Mesothelial cell of epicardium (in vitro differentiated cells): Measurements from ENCODE around the gene SLC36A1. TPM values are rescaled to one million over a fixed set of nuclear protein-coding genes. Genes with fewer than 3 reads are reported as not detected.

Experiments
- DNase-seq, 2 experiments: peaks; one replicate each; pipeline ENCODE4 v3.0.0; 2021; ENCODE audit warnings: low spot score in 2 of 2; ENCODE audit not compliant: unreplicated experiment in 2 of 2
- H3K27ac Mint-ChIP-seq: 2 replicates; pipeline ENCODE4 v1.8.0; 2021; ENCODE audit warnings: mixed read lengths
- H3K27me3 Mint-ChIP-seq: 2 replicates; pipeline ENCODE4 v1.8.0; 2021; ENCODE audit warnings: low read depth, mixed read lengths
- H3K36me3 Mint-ChIP-seq: 2 replicates; pipeline ENCODE4 v1.8.0; 2021; ENCODE audit warnings: mixed read lengths
- H3K4me1 Mint-ChIP-seq: 2 replicates; pipeline ENCODE4 v1.8.0; 2021; ENCODE audit warnings: mixed read lengths
- H3K4me3 Mint-ChIP-seq: 2 replicates; pipeline ENCODE4 v1.8.0; 2021; ENCODE audit warnings: mild to moderate bottlenecking, moderate library complexity, mixed read lengths
- H3K9me3 Mint-ChIP-seq: 2 replicates; pipeline ENCODE4 v1.8.0; 2021; ENCODE audit warnings: mixed read lengths
- total RNA-seq: library from RNA; stranded (reverse); gene quantifications from 3 replicates; pipeline ENCODE4 v1.2.1, GENCODE V29; 2021
- TF ChIP-seq, protein P1 (sequence below): fragments of 200-600 bp; sonication (generic); IDR thresholded peaks from one replicate; pipeline ENCODE4 v1.5.0; 2021; ENCODE audit warnings: antibody characterized with exemption; ENCODE audit not compliant: unreplicated experiment

The SLC36A1 gene
- total RNA-seq, 1 donor from 2014 or later: 14.7 TPM

DNA sequence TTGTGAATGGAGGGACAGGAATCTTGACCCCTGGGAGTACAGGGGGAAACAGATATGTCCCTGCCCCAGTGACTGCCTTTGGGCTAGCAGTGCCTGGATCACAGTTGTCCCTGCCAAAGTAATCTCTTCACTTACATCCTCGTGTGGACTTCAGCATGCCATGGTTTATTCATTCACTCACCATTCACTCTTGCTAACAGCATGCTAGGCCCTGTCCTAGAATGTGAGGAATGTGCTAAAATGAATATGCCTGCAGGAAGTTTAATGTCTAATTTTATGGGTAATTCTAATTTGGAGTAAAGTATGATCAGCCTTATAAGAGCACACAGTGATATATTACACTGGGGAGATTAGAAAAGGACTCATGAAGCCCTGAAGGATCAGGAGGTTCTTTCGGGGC, 80.8 kb downstream of the SLC36A1 start:
- no peaks in the 10 kb centered on the region for H3K27me3 Mint-ChIP-seq
- H3K27ac Mint-ChIP-seq: no peak overlapping the region
- no peaks in the 10 kb centered on the region for H3K36me3 Mint-ChIP-seq
- no peaks in the 10 kb centered on the region for H3K9me3 Mint-ChIP-seq
- no peak for DNase-seq
- TF ChIP-seq, protein P1, sequence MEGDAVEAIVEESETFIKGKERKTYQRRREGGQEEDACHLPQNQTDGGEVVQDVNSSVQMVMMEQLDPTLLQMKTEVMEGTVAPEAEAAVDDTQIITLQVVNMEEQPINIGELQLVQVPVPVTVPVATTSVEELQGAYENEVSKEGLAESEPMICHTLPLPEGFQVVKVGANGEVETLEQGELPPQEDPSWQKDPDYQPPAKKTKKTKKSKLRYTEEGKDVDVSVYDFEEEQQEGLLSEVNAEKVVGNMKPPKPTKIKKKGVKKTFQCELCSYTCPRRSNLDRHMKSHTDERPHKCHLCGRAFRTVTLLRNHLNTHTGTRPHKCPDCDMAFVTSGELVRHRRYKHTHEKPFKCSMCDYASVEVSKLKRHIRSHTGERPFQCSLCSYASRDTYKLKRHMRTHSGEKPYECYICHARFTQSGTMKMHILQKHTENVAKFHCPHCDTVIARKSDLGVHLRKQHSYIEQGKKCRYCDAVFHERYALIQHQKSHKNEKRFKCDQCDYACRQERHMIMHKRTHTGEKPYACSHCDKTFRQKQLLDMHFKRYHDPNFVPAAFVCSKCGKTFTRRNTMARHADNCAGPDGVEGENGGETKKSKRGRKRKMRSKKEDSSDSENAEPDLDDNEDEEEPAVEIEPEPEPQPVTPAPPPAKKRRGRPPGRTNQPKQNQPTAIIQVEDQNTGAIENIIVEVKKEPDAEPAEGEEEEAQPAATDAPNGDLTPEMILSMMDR: no peak
- no peak overlapping the region for H3K4me3 Mint-ChIP-seq
- H3K4me1 Mint-ChIP-seq: peaks cover 2% of the 10 kb centered on the region

DNA sequence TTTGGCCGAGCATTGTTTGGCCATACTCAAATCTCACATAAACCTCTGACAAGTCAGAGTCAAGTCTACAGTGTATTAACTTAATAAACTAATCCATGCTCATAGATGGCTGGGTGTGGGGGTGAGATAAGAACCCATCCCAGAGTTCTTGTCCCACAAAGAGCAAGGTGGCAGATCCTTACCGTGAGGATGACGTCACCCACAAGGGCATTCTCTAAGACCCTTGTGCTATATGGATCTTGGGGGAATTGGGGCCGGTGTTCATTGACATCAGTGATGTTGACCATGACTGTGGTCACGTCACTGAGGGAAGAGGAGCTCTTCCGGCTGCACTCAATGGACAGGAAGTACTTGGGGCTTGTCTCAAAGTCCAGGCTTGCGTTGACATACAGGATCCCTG, 81.6 kb downstream of the SLC36A1 start:
- Mint-ChIP-seq H3K4me3 (no peak overlapping the region), H3K27ac (no peak overlapping the region), H3K4me1 (peaks cover 2% of the 10 kb centered on the region), H3K36me3 (no peaks in the 10 kb centered on the region), H3K27me3 (no peaks in the 10 kb centered on the region), H3K9me3 (no peaks in the 10 kb centered on the region)
- TF ChIP-seq, protein P1: no peak
- DNase-seq: no peak

DNA sequence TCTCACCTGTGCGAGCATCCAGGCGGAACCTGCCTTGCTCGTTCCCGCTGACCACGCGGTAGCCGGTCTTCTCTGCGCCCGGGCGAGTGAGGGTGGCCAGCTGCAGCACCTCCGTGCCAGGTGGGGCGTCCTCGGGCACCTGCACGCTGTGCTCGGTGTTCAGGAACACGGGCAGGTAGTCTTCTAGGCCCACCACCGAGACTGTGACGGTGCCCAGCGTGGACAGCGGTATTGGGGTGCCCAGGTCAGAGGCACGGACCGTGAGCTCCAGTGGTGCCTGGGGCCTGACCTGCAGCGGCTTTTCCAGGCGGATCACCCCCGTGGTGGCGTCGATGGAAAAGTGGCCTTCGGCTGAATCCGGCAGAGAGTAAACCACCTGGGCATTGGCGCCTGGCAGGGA, 84.2 kb downstream of the SLC36A1 start:
- Mint-ChIP-seq H3K4me3 (no peak overlapping the region), H3K36me3 (no peaks in the 10 kb centered on the region), H3K4me1 (peaks cover 2% of the 10 kb centered on the region), H3K9me3 (no peaks in the 10 kb centered on the region), H3K27me3 (no peaks in the 10 kb centered on the region), H3K27ac (no peak overlapping the region)
- no peak for DNase-seq
- TF ChIP-seq, protein P1: no peak

DNA sequence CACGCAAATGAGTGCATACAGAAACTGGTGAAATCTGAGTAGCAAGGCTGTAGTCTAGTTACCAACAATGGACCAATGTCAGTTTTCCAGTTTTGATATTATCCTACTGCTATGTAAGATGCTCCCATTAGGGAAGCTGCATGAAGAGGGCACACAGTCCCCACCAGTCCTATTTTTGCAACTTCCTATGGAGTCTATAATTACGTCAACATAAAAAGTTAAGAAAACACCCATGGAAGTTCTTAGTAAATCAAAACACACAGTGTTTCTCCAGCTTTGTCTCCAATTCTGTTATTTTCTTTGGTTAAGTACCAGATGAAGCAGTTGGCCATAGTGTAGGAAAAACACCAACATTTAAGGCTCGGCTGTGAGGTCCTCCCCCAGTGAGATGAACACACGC, 85.0 kb downstream of the SLC36A1 start:
- H3K27ac Mint-ChIP-seq: no peak overlapping the region
- H3K36me3 Mint-ChIP-seq: no peaks in the 10 kb centered on the region
- H3K4me1 Mint-ChIP-seq: peaks cover 2% of the 10 kb centered on the region
- no peak for DNase-seq
- H3K4me3 Mint-ChIP-seq: no peak overlapping the region
- TF ChIP-seq, protein P1: no peak
- no peaks in the 10 kb centered on the region for H3K9me3 Mint-ChIP-seq
- no peaks in the 10 kb centered on the region for H3K27me3 Mint-ChIP-seq

DNA sequence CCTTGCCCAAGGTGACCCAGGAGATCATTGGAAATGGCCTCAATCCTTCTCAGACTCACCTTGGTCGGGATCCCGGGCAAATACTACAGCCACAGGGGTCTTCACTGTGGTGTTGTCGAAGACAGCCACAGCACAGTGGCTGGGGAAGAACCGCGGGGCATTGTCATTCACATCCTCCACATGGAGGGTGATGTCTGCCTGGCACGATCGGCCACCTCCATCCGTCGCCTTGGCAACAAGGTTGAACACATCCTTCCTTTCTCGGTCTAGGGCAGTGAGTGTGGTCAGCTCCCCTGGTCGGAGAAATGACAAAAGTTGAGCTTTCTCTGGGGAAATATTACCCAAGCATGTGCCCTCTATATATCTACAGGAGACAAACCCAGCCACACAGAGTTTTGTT, 86.9 kb downstream of the SLC36A1 start:
- H3K27ac Mint-ChIP-seq: no peak overlapping the region
- H3K9me3 Mint-ChIP-seq: no peaks in the 10 kb centered on the region
- no peak for DNase-seq
- no peaks in the 10 kb centered on the region for H3K4me1 Mint-ChIP-seq
- no peak overlapping the region for H3K4me3 Mint-ChIP-seq
- no peaks in the 10 kb centered on the region for H3K36me3 Mint-ChIP-seq
- TF ChIP-seq, protein P1: no peak
- H3K27me3 Mint-ChIP-seq: no peaks in the 10 kb centered on the region

DNA sequence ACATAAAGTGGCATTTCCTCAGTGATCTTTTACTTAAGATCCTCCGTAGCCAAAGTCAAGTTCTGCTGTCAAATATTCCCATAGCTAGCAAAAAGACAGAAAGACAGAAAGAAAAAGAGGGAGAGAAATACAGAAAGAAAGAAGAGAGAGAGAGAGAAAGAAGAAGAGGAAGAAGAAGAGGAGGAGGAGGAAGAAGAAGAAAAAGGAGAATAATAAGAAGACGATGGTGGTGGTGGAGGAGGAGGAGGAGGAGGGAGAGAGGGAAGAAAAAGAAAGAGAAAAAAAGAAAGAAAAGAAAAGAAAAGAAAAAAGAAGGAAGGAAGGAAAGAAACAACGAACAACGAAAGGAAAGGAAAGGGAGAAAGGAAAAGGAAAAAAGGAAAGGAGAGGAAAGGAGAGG, 89.6 kb downstream of the SLC36A1 start:
- peaks cover 2% of the 10 kb centered on the region for H3K4me1 Mint-ChIP-seq
- no peaks in the 10 kb centered on the region for H3K27me3 Mint-ChIP-seq
- no peaks in the 10 kb centered on the region for H3K36me3 Mint-ChIP-seq
- no peak for DNase-seq
- no peaks in the 10 kb centered on the region for H3K9me3 Mint-ChIP-seq
- TF ChIP-seq, protein P1: no peak
- no peak overlapping the region for H3K4me3 Mint-ChIP-seq
- H3K27ac Mint-ChIP-seq: no peak overlapping the region
